ENCODE data around the gene C1orf35. TPM values are rescaled to one million over a fixed set of nuclear protein-coding genes. Genes with fewer than 3 reads are reported as not detected.

C1orf35 gene
- total RNA-seq, 1 experiment from 2014 or later = 24.9 TPM

DNA sequence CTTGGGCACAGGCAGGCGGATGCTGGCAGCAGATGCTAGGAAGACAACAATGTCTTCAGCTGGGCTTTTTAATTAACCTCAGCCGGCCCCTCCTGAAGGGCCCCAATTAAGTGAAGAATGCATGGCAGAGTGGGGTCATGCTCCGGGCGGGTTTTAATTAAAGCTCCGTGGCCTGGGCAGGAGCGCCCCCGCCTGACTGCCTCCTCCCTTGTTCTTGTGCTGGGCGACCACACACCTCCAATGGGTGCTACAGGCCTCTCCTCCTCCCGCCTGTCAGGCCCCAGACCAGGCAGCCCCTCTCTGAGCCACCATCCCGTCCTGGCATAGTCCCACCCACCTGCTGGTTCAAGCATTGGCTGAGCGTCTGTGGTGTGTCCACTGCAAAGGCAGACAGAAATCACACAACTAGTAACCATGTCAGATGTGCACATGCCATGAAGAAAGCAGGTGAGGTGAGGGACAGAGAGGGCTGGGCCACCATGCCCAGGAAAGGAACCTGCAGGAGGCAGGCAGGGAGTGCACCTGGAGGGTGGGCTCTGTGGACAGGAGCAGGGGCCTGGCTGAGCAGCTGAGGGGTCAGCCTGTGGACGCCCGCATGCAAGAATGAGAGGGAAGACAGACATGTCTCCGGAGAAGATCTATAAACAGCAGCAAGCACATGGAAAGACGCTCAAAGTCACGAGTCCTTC is 29.1 kb downstream of the C1orf35 start:
- Histone ChIP-seq H3K36me3 (ENCODE audit: control insufficient read depth, insufficient read depth, low read length) (no peaks in the 10 kb centered on the region), H3K27ac (ENCODE audit: low read length) (no peak overlapping the region), H3K9me3 (ENCODE audit: control insufficient read depth, insufficient read depth, low read depth, low read length) (no peaks in the 10 kb centered on the region), H3K27me3 (ENCODE audit: control insufficient read depth, insufficient read depth, low read length) (no peaks in the 10 kb centered on the region), H3K4me1 (ENCODE audit: control insufficient read depth, insufficient read depth, low read length) (no peaks in the 10 kb centered on the region), H3K4me3 (ENCODE audit: low read depth in 2 of 2, low read length in 2 of 2) (no peak overlapping the region)
- peak; percentile 56 for ATAC-seq
- no TSS peak for BruUV-seq (replicated peaks)
- intact Hi-C loops (cut with micrococcal nuclease; ENCODE audit: unreplicated experiment) (loop anchor here (2.0 kb wide), 1 partner anchor 73 kb away; no protein-coding TSS in a partner anchor), in situ Hi-C loops (cut with HindIII; ENCODE audit: low pct_unique_long_range_greater_than_20kb, low sequenced_read_pairs) (no loop called here)
- ChIA-PET CTCF (interaction anchor here (0.6 to 1.0 kb wide), 3 partner anchors 25 to 75 kb away, joined by 3 to 7 read pairs (median 4); no protein-coding TSS in a partner anchor), POLR2A (no interaction called here)
- no peak for DNase-seq (ENCODE audit: low read depth, low spot score)
- no peak for TF ChIP-seq TCF7L2 (IDR thresholded peaks at IDR 0.05; ENCODE audit: low read depth, low read length)
- no peak for TF ChIP-seq SIN3A (IDR thresholded peaks at IDR 0.05; ENCODE audit: borderline replicate concordance, insufficient read depth, low read depth, low read length)
- TF ChIP-seq CTCF (IDR thresholded peaks at IDR 0.05) = no peak; the same call in 1 of the 2 replicates
- TF ChIP-seq POLR2AphosphoS5 (IDR thresholded peaks at IDR 0.05; ENCODE audit: low read depth, low read length) = no peak
- TF ChIP-seq, protein P1, sequence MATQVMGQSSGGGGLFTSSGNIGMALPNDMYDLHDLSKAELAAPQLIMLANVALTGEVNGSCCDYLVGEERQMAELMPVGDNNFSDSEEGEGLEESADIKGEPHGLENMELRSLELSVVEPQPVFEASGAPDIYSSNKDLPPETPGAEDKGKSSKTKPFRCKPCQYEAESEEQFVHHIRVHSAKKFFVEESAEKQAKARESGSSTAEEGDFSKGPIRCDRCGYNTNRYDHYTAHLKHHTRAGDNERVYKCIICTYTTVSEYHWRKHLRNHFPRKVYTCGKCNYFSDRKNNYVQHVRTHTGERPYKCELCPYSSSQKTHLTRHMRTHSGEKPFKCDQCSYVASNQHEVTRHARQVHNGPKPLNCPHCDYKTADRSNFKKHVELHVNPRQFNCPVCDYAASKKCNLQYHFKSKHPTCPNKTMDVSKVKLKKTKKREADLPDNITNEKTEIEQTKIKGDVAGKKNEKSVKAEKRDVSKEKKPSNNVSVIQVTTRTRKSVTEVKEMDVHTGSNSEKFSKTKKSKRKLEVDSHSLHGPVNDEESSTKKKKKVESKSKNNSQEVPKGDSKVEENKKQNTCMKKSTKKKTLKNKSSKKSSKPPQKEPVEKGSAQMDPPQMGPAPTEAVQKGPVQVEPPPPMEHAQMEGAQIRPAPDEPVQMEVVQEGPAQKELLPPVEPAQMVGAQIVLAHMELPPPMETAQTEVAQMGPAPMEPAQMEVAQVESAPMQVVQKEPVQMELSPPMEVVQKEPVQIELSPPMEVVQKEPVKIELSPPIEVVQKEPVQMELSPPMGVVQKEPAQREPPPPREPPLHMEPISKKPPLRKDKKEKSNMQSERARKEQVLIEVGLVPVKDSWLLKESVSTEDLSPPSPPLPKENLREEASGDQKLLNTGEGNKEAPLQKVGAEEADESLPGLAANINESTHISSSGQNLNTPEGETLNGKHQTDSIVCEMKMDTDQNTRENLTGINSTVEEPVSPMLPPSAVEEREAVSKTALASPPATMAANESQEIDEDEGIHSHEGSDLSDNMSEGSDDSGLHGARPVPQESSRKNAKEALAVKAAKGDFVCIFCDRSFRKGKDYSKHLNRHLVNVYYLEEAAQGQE (IDR thresholded peaks at IDR 0.05; ENCODE audit: insufficient read depth in 1 of 2, low read depth in 2 of 2, low read length in 1 of 2) = no peak

- TF ChIP-seq TCF7L2 (IDR thresholded peaks at IDR 0.05; ENCODE audit: low read depth, low read length) (no peak), SIN3A (IDR thresholded peaks at IDR 0.05; ENCODE audit: borderline replicate concordance, insufficient read depth, low read depth, low read length) (no peak)
- TF ChIP-seq, protein P1 (IDR thresholded peaks at IDR 0.05; ENCODE audit: insufficient read depth in 1 of 2, low read depth in 2 of 2, low read length in 1 of 2) = no peak
- ChIA-PET CTCF (interaction anchor here (0.5 to 1.0 kb wide), 3 partner anchors 24 to 74 kb away, joined by 4 to 7 read pairs (median 4); no protein-coding TSS in a partner anchor), POLR2A (no interaction called here)
- Histone ChIP-seq H3K27me3 (ENCODE audit: control insufficient read depth, insufficient read depth, low read length) (no peaks in the 10 kb centered on the region; the same call in 1 of the 2 replicates), H3K9me3 (ENCODE audit: control insufficient read depth, insufficient read depth, low read depth, low read length) (no peaks in the 10 kb centered on the region), H3K36me3 (ENCODE audit: control insufficient read depth, insufficient read depth, low read length) (no peaks in the 10 kb centered on the region), H3K4me3 (ENCODE audit: low read depth in 2 of 2, low read length in 2 of 2) (no peak overlapping the region), H3K27ac (ENCODE audit: low read length) (no peak overlapping the region), H3K4me1 (ENCODE audit: control insufficient read depth, insufficient read depth, low read length) (no peaks in the 10 kb centered on the region)
- DNase-seq (ENCODE audit: low read depth, low spot score) (no peak), ATAC-seq (no peak)
- BruUV-seq (replicated peaks) = no TSS peak
- in situ Hi-C loops (cut with HindIII; ENCODE audit: low pct_unique_long_range_greater_than_20kb, low sequenced_read_pairs) = no loop called here
- intact Hi-C loops (cut with micrococcal nuclease; ENCODE audit: unreplicated experiment) = loop anchor here (2.0 kb wide), 1 partner anchor 72 kb away; no protein-coding TSS in a partner anchor
Observed at GRCh38 chr1:228073061-228073856, 29.9 kb downstream of the C1orf35 start.
